Thyroid gland (tissue), 4 donors: Measurements from ENCODE around the gene PKIB. TPM values are rescaled to one million over a fixed set of nuclear protein-coding genes. Genes with fewer than 3 reads are reported as not detected.

Source experiments
- DNase-seq, 2 donors: peaks; one replicate each; pipeline ENCODE4 v3.0.0-alpha.2; 2019
- H3K27ac ChIP-seq, 3 donors: fragments of 200-600 bp; sonication (generic); 1 replicate in 2 of 3; 2 replicates in 1 of 3; pipeline ENCODE4 v1.5.1; 2016 to 2019; ENCODE audit warnings: mild to moderate bottlenecking in 1 of 3, moderate library complexity in 1 of 3
- H3K27me3 ChIP-seq: fragments of 200-600 bp; sonication (generic); one replicate; pipeline ENCODE4 v1.5.1; 2019
- H3K36me3 ChIP-seq, 2 donors: fragments of 200-600 bp; sonication (generic); one replicate each; pipeline ENCODE4 v1.5.1; 2016 to 2019
- H3K4me1 ChIP-seq, 2 donors: fragments of 200-600 bp; sonication (generic); one replicate each; pipeline ENCODE4 v1.5.1; 2017 to 2019
- H3K4me3 ChIP-seq, 3 donors: fragments of 200-600 bp; sonication (generic); replicated peaks in 1 of 3; 1 replicate in 2 of 3; 2 replicates in 1 of 3; pipeline ENCODE4 v1.5.1; 2016; ENCODE audit warnings: mild to moderate bottlenecking in 1 of 3
- H3K9me3 ChIP-seq: fragments of 200-600 bp; sonication (generic); one replicate; pipeline ENCODE4 v1.5.1; 2017
- CTCF ChIP-seq, 6 experiments: fragments of 200-600 bp in 3 of 6; fragments of 450-650 bp in 3 of 6; sonication (generic) in 3 of 6; IDR thresholded peaks; one replicate each; pipeline ENCODE4 v1.5.1; 2016 to 2019; ENCODE audit warnings: antibody characterized with exemption in 6 of 6, mild to moderate bottlenecking in 2 of 6, inconsistent platforms in 1 of 6, moderate library complexity in 1 of 6
- POLR2A ChIP-seq, 2 donors: fragments of 450-650 bp; IDR thresholded peaks; one replicate each; pipeline ENCODE4 v1.6.1; 2017; ENCODE audit warnings: antibody characterized with exemption in 2 of 2, mild to moderate bottlenecking in 2 of 2, moderate library complexity in 1 of 2
- whole genome bisulfite sequencing, 2 donors: methylation state at CpG; one replicate each; pipeline ENCODE4 v1.1.5; 2017; 5-methylcytosine and 5-hydroxymethylcytosine counted together
- intact Hi-C: fragments of 100-400 bp; cut with DNase I; formaldehyde crosslinking; loops from one replicate; pipeline ENCODE4 v1.15.1; 2023
- total RNA-seq, 4 donors: library from RNA; depleted of rRNA; stranded (reverse); fragments of >200 nt; gene quantifications; one replicate each; pipeline ENCODE4 v1.2.3, GENCODE V29; 2016

Gene PKIB
- total RNA-seq, 4 donors from 2014 or later = 0.83 to 3.0 (median 1.5) TPM

DNA sequence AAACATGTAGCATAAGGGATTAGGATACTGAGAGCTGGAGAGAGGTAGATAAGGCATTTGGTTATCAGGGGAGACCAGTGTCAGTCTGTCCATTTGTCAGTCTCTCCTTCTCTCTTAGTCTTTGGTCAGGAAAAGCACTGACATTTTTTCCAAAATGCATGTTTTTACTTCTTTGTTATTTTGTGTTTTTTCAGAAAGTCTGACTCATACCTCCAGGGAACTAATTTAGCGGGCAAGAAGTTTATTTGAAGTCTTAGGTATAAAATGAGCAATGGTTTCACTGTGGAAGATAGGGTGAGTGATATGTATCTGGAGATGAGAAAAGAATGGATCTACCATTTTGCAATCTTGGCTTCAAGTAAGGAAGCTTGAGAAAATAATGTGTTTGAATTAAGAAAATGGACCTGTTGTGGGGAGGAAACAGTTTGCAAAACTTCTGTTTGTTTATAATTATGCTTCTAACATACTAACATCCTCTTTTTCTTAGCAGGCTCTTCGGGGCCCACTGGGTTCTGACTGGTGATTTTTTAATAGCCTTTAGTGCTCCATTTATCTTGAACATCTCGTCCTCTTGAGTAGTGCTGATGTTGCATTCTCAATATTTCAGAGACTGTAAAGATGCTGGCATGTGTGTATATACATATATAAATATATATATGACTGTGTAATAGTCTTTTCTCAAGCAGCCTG, 102.4 kb downstream of the PKIB start:
- H3K4me3 ChIP-seq = no peak overlapping the region
- intact Hi-C loops = no loop called here
- TF ChIP-seq POLR2A (IDR thresholded peaks at IDR 0.05) (no peak), CTCF (IDR thresholded peaks at IDR 0.05) (no peak)
- H3K9me3 ChIP-seq = no peaks in the 10 kb centered on the region
- H3K27ac ChIP-seq = no peak overlapping the region
- no peaks in the 10 kb centered on the region for H3K4me1 ChIP-seq
- no peak for DNase-seq
- no peaks in the 10 kb centered on the region for H3K27me3 ChIP-seq
- no peaks in the 10 kb centered on the region for H3K36me3 ChIP-seq
- WGBS, 2 donors = 63 to 66% methylated on average over 3 of the region's 3 CpGs

- no peak for DNase-seq
- H3K9me3 ChIP-seq = no peaks in the 10 kb centered on the region
- no peaks in the 10 kb centered on the region for H3K36me3 ChIP-seq
- 86 to 87% methylated on average over 3 of the region's 3 CpGs for WGBS, 2 donors
- H3K4me1 ChIP-seq = no peaks in the 10 kb centered on the region
- H3K27me3 ChIP-seq = no peaks in the 10 kb centered on the region
- intact Hi-C loops = no loop called here
- no peak overlapping the region for H3K4me3 ChIP-seq
- TF ChIP-seq CTCF (IDR thresholded peaks at IDR 0.05) (no peak), POLR2A (IDR thresholded peaks at IDR 0.05) (no peak)
- no peak overlapping the region for H3K27ac ChIP-seq
Measured at GRCh38 chr6:122713138-122713537, 102.9 kb downstream of the PKIB start.

DNA sequence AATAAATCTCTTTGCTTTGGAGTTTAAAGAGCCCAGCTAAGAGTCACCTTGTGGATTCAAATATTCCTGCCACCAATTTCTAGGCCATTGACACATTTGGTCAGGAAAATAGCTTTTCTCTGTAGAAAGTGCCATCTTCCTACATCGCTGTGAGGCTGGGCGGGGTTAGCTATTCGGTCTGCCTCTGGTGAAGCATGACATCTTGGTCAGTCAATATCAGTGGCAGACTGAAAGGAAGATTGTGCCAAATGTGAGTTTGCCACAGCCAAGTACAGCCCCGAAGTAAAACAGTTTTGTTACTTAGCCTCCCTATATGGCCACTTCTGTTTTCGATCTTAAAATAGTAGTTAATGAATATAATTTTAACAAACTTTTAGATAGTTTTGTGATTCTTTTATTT, 103.9 kb downstream of the PKIB start:
- no peaks in the 10 kb centered on the region for H3K27me3 ChIP-seq
- no peak overlapping the region for H3K27ac ChIP-seq
- TF ChIP-seq CTCF (IDR thresholded peaks at IDR 0.05) = no peak
- no peak for TF ChIP-seq POLR2A (IDR thresholded peaks at IDR 0.05)
- H3K4me3 ChIP-seq = no peak overlapping the region
- WGBS, 2 donors = 85 to 89% methylated on average over 5 of the region's 5 CpGs
- no peak for DNase-seq
- H3K9me3 ChIP-seq = no peaks in the 10 kb centered on the region
- H3K36me3 ChIP-seq = no peaks in the 10 kb centered on the region
- intact Hi-C loops = no loop called here
- H3K4me1 ChIP-seq = no peaks in the 10 kb centered on the region

GRCh38 chr6:122715725-122716124, 105.5 kb downstream of the PKIB start:
- H3K27ac ChIP-seq = no peak overlapping the region
- WGBS, 2 donors = 86 to 87% methylated on average over 2 of the region's 2 CpGs
- intact Hi-C loops = no loop called here
- no peaks in the 10 kb centered on the region for H3K4me1 ChIP-seq
- H3K4me3 ChIP-seq = no peak overlapping the region
- H3K36me3 ChIP-seq = no peaks in the 10 kb centered on the region
- no peak for DNase-seq
- no peaks in the 10 kb centered on the region for H3K27me3 ChIP-seq
- TF ChIP-seq POLR2A (IDR thresholded peaks at IDR 0.05) (no peak), CTCF (IDR thresholded peaks at IDR 0.05) (no peak)
- H3K9me3 ChIP-seq = no peaks in the 10 kb centered on the region

- Histone ChIP-seq H3K9me3 (no peaks in the 10 kb centered on the region), H3K36me3 (no peaks in the 10 kb centered on the region), H3K27ac (no peak overlapping the region), H3K27me3 (no peaks in the 10 kb centered on the region), H3K4me1 (no peaks in the 10 kb centered on the region), H3K4me3 (no peak overlapping the region)
- intact Hi-C loops = no loop called here
- TF ChIP-seq CTCF (IDR thresholded peaks at IDR 0.05) (no peak), POLR2A (IDR thresholded peaks at IDR 0.05) (no peak)
- DNase-seq = peak in 1 of 2 donors; percentile 3
- WGBS, 2 donors = 20 to 26% methylated on average over 2 of the region's 2 CpGs
Measured at GRCh38 chr6:122717350-122717749, 107.1 kb downstream of the PKIB start.
